ENCODE measurements around the gene ZNF710.
A peak's percentile ranks its signal among the peaks of the same experiment; 100 is the strongest.

The ZNF710 gene

GRCh38 chr15:90042356-90042755 is 41.2 kb downstream of the ZNF710 start:
- DNase-seq, result no peak

- no peak for DNase-seq
Measured at GRCh38 chr15:90042766-90043529, 41.8 kb downstream of the ZNF710 start.

GRCh38 chr15:90043530-90044010 is 42.4 kb downstream of the ZNF710 start:
- no peak for DNase-seq

- DNase-seq, result no peak
Measured at GRCh38 chr15:90044191-90044590, 43.1 kb downstream of the ZNF710 start.

GRCh38 chr15:90044916-90045371 is 43.8 kb downstream of the ZNF710 start:
- DNase-seq, result no peak

GRCh38 chr15:90046289-90046688 is 45.2 kb downstream of the ZNF710 start:
- no peak for DNase-seq

- DNase-seq, result no peak
Measured at GRCh38 chr15:90046911-90047392, 45.8 kb downstream of the ZNF710 start.

GRCh38 chr15:90047956-90048575 is 46.9 kb downstream of the ZNF710 start:
- no peak for DNase-seq

GRCh38 chr15:90049030-90049429 is 47.9 kb downstream of the ZNF710 start:
- DNase-seq, result no peak

GRCh38 chr15:90049666-90050604 is 48.8 kb downstream of the ZNF710 start:
- no peak for DNase-seq

- DNase-seq, result no peak
Measured at GRCh38 chr15:90051874-90052273, 50.8 kb downstream of the ZNF710 start.

- DNase-seq, result no peak
Measured at GRCh38 chr15:90053685-90054466, 52.8 kb downstream of the ZNF710 start.

- DNase-seq, result peak in 1 of 2 experiments; percentile 18
Measured at GRCh38 chr15:90054618-90055097, 53.5 kb downstream of the ZNF710 start.

GRCh38 chr15:90055182-90055581 is 54.1 kb downstream of the ZNF710 start:
- no peak for DNase-seq

GRCh38 chr15:90056529-90056928 is 55.4 kb downstream of the ZNF710 start:
- no peak for DNase-seq

GRCh38 chr15:90058308-90058707 is 57.2 kb downstream of the ZNF710 start:
- DNase-seq, result no peak

GRCh38 chr15:90058775-90059174 is 57.7 kb downstream of the ZNF710 start:
- DNase-seq, result no peak

- no peak for DNase-seq
Measured at GRCh38 chr15:90059208-90059985, 58.3 kb downstream of the ZNF710 start.

- no peak for DNase-seq
Measured at GRCh38 chr15:90060797-90061196, 59.7 kb downstream of the ZNF710 start.

- DNase-seq, result peak; percentile 57 to 62
Measured at GRCh38 chr15:90062023-90062442, 60.9 kb downstream of the ZNF710 start.

- DNase-seq, result peak; percentile 33 to 65
Measured at GRCh38 chr15:90062462-90062932, 61.4 kb downstream of the ZNF710 start.
